Astrocyte (in vitro differentiated cells and primary cell): ENCODE data around the gene GNAT1. TPM values are rescaled to one million over a fixed set of nuclear protein-coding genes. Genes with fewer than 3 reads are reported as not detected.

Experiments
- DNase-seq: peaks from one replicate; pipeline ENCODE4 v3.0.0-alpha.2; 2010; ENCODE audit warnings: low read depth
- FAIRE-seq: peaks from 2 replicates; lab custom pipeline; 2011; peaks lifted over from hg19 to GRCh38; lab: Jason Lieb, UNC
- H2AFZ ChIP-seq: 2 replicates; pipeline ENCODE4 v1.6.0; 2012; ENCODE audit warnings: low read depth, low read length, inconsistent platforms
- H3K27ac ChIP-seq: 2 replicates; pipeline ENCODE4 v1.5.1; 2011; ENCODE audit warnings: low read depth, low read length, inconsistent platforms
- H3K27me3 ChIP-seq: 2 replicates; pipeline ENCODE4 v1.6.0; 2011; ENCODE audit warnings: low read length, inconsistent platforms; ENCODE audit not compliant: insufficient read depth
- H3K36me3 ChIP-seq: 2 replicates; pipeline ENCODE4 v1.5.1; 2011; ENCODE audit warnings: low read length, inconsistent platforms; ENCODE audit not compliant: insufficient read depth
- H3K4me1 ChIP-seq: 2 replicates; pipeline ENCODE4 v1.5.1; 2011; ENCODE audit warnings: low read length, inconsistent platforms; ENCODE audit not compliant: insufficient read depth
- H3K4me2 ChIP-seq: 2 replicates; pipeline ENCODE4 v1.6.0; 2012; ENCODE audit warnings: low read length, inconsistent platforms
- H3K4me3 ChIP-seq: 2 replicates; pipeline ENCODE4 v1.5.1; 2011; ENCODE audit warnings: low read depth, mild to moderate bottlenecking, low read length, inconsistent platforms; ENCODE audit not compliant: insufficient read depth
- H3K79me2 ChIP-seq: 2 replicates; pipeline ENCODE4 v1.6.0; 2012; ENCODE audit warnings: mild to moderate bottlenecking, low read length, inconsistent platforms; ENCODE audit not compliant: insufficient read depth
- H3K9ac ChIP-seq: 2 replicates; pipeline ENCODE4 v1.6.0; 2012; ENCODE audit warnings: mild to moderate bottlenecking, low read length, inconsistent platforms
- H3K9me3 ChIP-seq: 2 replicates; pipeline ENCODE4 v1.5.1; 2012; ENCODE audit warnings: low read depth, mild to moderate bottlenecking, low read length, inconsistent platforms; ENCODE audit not compliant: insufficient read depth
- H4K20me1 ChIP-seq: 2 replicates; pipeline ENCODE4 v1.6.0; 2012; ENCODE audit warnings: low read length, inconsistent platforms; ENCODE audit not compliant: insufficient read depth
- H3K27ac Mint-ChIP-seq: one replicate; pipeline ENCODE4 v1.8.0; 2021; ENCODE audit warnings: mild to moderate bottlenecking, mixed read lengths; ENCODE audit not compliant: unreplicated experiment
- H3K27me3 Mint-ChIP-seq: one replicate; pipeline ENCODE4 v1.8.0; 2021; ENCODE audit warnings: low read depth, mixed read lengths; ENCODE audit not compliant: unreplicated experiment
- H3K36me3 Mint-ChIP-seq: one replicate; pipeline ENCODE4 v1.8.0; 2021; ENCODE audit warnings: low read depth, mixed read lengths; ENCODE audit not compliant: unreplicated experiment
- H3K4me1 Mint-ChIP-seq: one replicate; pipeline ENCODE4 v1.8.0; 2021; ENCODE audit warnings: low read depth, mixed read lengths; ENCODE audit not compliant: unreplicated experiment
- H3K4me3 Mint-ChIP-seq: one replicate; pipeline ENCODE4 v1.8.0; 2021; ENCODE audit warnings: mild to moderate bottlenecking, moderate library complexity, mixed read lengths; ENCODE audit not compliant: unreplicated experiment
- H3K9me3 Mint-ChIP-seq: one replicate; pipeline ENCODE4 v1.8.0; 2021; ENCODE audit warnings: mild to moderate bottlenecking, mixed read lengths; ENCODE audit not compliant: unreplicated experiment
- EZH2 ChIP-seq: IDR thresholded peaks from 2 replicates; pipeline ENCODE4 v1.6.1; 2012; ENCODE audit warnings: mild to moderate bottlenecking, low read length, inconsistent platforms; ENCODE audit not compliant: insufficient read depth
- total RNA-seq: library from RNA; stranded (reverse); gene quantifications from 2 replicates; pipeline ENCODE4 v1.2.1, GENCODE V29; 2021
- TF ChIP-seq, protein P1 (sequence below): IDR thresholded peaks from 2 replicates; pipeline ENCODE4 v1.5.1; 2011; ENCODE audit warnings: low read depth, mild to moderate bottlenecking, inconsistent platforms, low read length, moderate library complexity; ENCODE audit not compliant: insufficient read depth

Gene GNAT1
- total RNA-seq, 1 donor from 2014 or later: not detected

DNA sequence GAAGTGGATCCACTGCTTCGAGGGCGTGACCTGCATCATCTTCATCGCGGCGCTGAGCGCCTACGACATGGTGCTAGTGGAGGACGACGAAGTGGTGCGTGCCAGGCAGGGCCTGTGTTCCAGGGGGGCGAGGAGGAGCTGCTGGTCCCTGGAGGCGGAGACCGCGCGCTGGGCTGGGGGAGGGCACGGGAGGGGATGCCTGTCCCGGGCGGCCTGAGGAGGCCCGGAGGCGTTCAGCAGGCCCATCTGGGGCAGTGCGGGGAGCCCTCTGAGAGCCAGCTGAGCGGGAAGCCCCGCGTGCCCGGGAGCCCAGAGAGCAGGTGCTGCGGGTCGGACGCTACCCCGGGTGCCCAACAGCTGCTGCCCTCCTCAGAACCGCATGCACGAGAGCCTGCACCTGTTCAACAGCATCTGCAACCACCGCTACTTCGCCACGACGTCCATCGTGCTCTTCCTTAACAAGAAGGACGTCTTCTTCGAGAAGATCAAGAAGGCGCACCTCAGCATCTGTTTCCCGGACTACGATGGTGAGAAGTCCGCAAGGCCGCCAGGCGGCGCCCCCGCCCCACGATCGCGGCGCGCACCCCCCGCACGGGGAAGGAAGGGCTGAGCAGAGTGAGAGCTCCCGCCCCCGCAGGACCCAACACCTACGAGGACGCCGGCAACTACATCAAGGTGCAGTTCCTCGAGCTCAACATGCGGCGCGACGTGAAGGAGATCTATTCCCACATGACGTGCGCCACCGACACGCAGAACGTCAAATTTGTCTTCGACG, 2.9 kb downstream of the GNAT1 start:
- no peaks in the 10 kb centered on the region for H4K20me1 ChIP-seq
- H3K4me1 ChIP-seq: peaks cover 6% of the 10 kb centered on the region
- H2AFZ ChIP-seq: peak overlapping the region; percentile 66
- H3K36me3 Mint-ChIP-seq: no peaks in the 10 kb centered on the region
- no peaks in the 10 kb centered on the region for H3K79me2 ChIP-seq
- no peak overlapping the region for H3K27ac ChIP-seq
- H3K4me2 ChIP-seq: peak overlapping the region; percentile 62
- H3K27me3 ChIP-seq: peaks cover 21% of the 10 kb centered on the region
- DNase-seq: peak; percentile 13
- no peak overlapping the region for H3K4me3 Mint-ChIP-seq
- H3K9me3 ChIP-seq: no peaks in the 10 kb centered on the region
- no peaks in the 10 kb centered on the region for H3K36me3 ChIP-seq
- H3K4me3 ChIP-seq: no peak overlapping the region
- TF ChIP-seq, protein P1, sequence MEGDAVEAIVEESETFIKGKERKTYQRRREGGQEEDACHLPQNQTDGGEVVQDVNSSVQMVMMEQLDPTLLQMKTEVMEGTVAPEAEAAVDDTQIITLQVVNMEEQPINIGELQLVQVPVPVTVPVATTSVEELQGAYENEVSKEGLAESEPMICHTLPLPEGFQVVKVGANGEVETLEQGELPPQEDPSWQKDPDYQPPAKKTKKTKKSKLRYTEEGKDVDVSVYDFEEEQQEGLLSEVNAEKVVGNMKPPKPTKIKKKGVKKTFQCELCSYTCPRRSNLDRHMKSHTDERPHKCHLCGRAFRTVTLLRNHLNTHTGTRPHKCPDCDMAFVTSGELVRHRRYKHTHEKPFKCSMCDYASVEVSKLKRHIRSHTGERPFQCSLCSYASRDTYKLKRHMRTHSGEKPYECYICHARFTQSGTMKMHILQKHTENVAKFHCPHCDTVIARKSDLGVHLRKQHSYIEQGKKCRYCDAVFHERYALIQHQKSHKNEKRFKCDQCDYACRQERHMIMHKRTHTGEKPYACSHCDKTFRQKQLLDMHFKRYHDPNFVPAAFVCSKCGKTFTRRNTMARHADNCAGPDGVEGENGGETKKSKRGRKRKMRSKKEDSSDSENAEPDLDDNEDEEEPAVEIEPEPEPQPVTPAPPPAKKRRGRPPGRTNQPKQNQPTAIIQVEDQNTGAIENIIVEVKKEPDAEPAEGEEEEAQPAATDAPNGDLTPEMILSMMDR: peak; percentile 66
- TF ChIP-seq EZH2: peak; percentile 34
- H3K27ac Mint-ChIP-seq: no peak overlapping the region
- H3K27me3 Mint-ChIP-seq: peaks cover 37% of the 10 kb centered on the region
- FAIRE-seq: no peak
- H3K9ac ChIP-seq: no peak overlapping the region
- no peaks in the 10 kb centered on the region for H3K9me3 Mint-ChIP-seq
- H3K4me1 Mint-ChIP-seq: no peaks in the 10 kb centered on the region

DNA sequence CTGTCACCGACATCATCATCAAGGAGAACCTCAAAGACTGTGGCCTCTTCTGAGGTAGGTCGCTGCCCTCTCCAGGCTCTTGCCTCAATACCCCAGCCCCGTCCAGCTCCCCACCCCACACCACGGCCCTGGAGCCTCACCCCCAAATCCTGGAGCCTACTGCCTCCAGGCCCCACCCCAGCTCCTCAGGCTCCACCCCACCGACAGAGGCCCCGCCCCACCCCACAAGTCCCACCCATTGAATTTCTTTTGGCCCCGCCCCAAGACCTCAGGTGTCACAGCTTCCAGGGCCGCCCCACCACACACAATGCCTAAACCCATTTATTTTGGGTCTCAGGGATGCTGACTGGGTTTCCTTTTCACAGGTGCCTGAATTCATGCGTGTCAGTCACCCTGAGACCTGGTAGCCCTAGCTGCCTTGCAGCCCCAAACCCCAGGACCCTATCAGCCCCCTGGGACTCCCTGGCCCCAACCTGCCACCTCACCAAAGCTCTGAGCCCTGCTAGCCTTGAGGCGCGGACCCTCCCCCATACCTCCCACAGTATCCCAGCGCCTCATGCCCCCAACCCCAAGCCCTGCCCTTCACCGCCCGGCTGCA, 3.6 kb downstream of the GNAT1 start:
- FAIRE-seq (no peak), DNase-seq (no peak)
- H3K79me2 ChIP-seq: no peaks in the 10 kb centered on the region
- no peaks in the 10 kb centered on the region for H3K36me3 ChIP-seq
- Mint-ChIP-seq H3K4me3 (no peak overlapping the region), H3K4me1 (no peaks in the 10 kb centered on the region), H3K9me3 (no peaks in the 10 kb centered on the region), H3K27ac (no peak overlapping the region), H3K27me3 (peaks cover 38% of the 10 kb centered on the region), H3K36me3 (no peaks in the 10 kb centered on the region)
- no peaks in the 10 kb centered on the region for H4K20me1 ChIP-seq
- peak overlapping the region; percentile 66 for H2AFZ ChIP-seq
- peaks cover 6% of the 10 kb centered on the region for H3K4me1 ChIP-seq
- peaks cover 21% of the 10 kb centered on the region for H3K27me3 ChIP-seq
- H3K4me2 ChIP-seq: peak overlapping the region; percentile 62
- H3K9me3 ChIP-seq: no peaks in the 10 kb centered on the region
- H3K4me3 ChIP-seq: no peak overlapping the region
- TF ChIP-seq, protein P1: no peak
- no peak for TF ChIP-seq EZH2
- no peak overlapping the region for H3K27ac ChIP-seq
- H3K9ac ChIP-seq: no peak overlapping the region
